GM12878 (cell line): ENCODE results near the gene ZNF385D. TPM values are rescaled to one million over a fixed set of nuclear protein-coding genes. Genes with fewer than 3 reads are reported as not detected.

Source experiments
- ATAC-seq: fragments of 200-7000 bp; cut with Tn5 transposase; 3 replicates; pipeline ENCODE4 v1.9.1; 2020; ENCODE audit warnings: mild to moderate bottlenecking, moderate library complexity
- BruUV-seq: library from RNA; stranded (reverse); fragments of 400-500 nt; replicated peaks from 2 replicates; lab custom pipeline; 2021; lab: Mats Ljungman, UMichigan
- CTCF ChIA-PET: fragments of 300-600 bp; sonication (Branson Sonifier 250); formaldehyde crosslinking; extraction: SDS; loops from one replicate; lab custom pipeline; 2021; ENCODE audit warnings: inconsistent platforms; lab: Yijun Ruan, JAX
- POLR2A ChIA-PET: fragments of 350-600 bp; formaldehyde crosslinking; extraction: SDS; loops from one replicate; lab custom pipeline; 2021; ENCODE audit warnings: inconsistent platforms; lab: Charles Lee
- RAD21 ChIA-PET: fragments of 300-600 bp; sonication (Branson Sonifier 250); formaldehyde crosslinking; loops from one replicate; lab custom pipeline; 2023; ENCODE audit warnings: antibody characterized with exemption; ENCODE audit not compliant: unreplicated experiment; lab: Charles Lee
- SMC1A ChIA-PET: fragments of 300-600 bp; sonication (Branson Sonifier 250); formaldehyde crosslinking; loops from one replicate; lab custom pipeline; 2023; ENCODE audit not compliant: unreplicated experiment, uncharacterized antibody; lab: Charles Lee
- DNase-seq: peaks from one replicate; pipeline ENCODE4 v3.0.0-alpha.2; 2011; ENCODE audit warnings: low read depth, low spot score
- FAIRE-seq: peaks from 3 replicates; lab custom pipeline; 2011; peaks lifted over from hg19 to GRCh38; lab: Jason Lieb, UNC
- H2AFZ ChIP-seq: 2 replicates; pipeline ENCODE4 v1.6.0; 2011; ENCODE audit warnings: low read depth, low read length, control low read depth; ENCODE audit not compliant: control insufficient read depth
- H3K27ac ChIP-seq: 2 replicates; pipeline ENCODE4 v1.5.1; 2011; ENCODE audit warnings: control low read depth; ENCODE audit not compliant: control insufficient read depth, insufficient read depth
- H3K27me3 ChIP-seq, 2 experiments: replicated peaks in 1 of 2; 2 replicates each; pipeline versions ENCODE4 v1.6.0 to v1.6.1; 2011; ENCODE audit warnings: low read length in 1 of 2; ENCODE audit not compliant: control insufficient read depth in 2 of 2, insufficient read depth in 2 of 2
- H3K36me3 ChIP-seq, 2 experiments: 2 replicates each; pipeline ENCODE4 v1.5.1; 2011; ENCODE audit warnings: low read length in 1 of 2; ENCODE audit not compliant: control insufficient read depth in 2 of 2, insufficient read depth in 2 of 2
- H3K4me1 ChIP-seq: 2 replicates; pipeline ENCODE4 v1.6.1; 2011; ENCODE audit warnings: mild to moderate bottlenecking, low read length, moderate library complexity, mixed read lengths; ENCODE audit not compliant: control insufficient read depth, insufficient read depth
- H3K4me2 ChIP-seq: 2 replicates; pipeline ENCODE4 v1.6.0; 2011; ENCODE audit warnings: control low read depth; ENCODE audit not compliant: control insufficient read depth, insufficient read depth
- H3K4me3 ChIP-seq: fragments of 200-600 bp; sonication (generic); 2 replicates; pipeline ENCODE4 v1.5.1; 2016
- H3K79me2 ChIP-seq: 2 replicates; pipeline ENCODE4 v1.6.0; 2011; ENCODE audit warnings: low read length; ENCODE audit not compliant: control insufficient read depth, insufficient read depth
- H3K9ac ChIP-seq: 2 replicates; pipeline ENCODE4 v1.8.0; 2011; ENCODE audit warnings: low read length, control low read depth, mixed read lengths; ENCODE audit not compliant: control insufficient read depth, insufficient read depth
- H3K9me3 ChIP-seq: replicated peaks from 3 replicates; pipeline ENCODE4 v1.5.1; 2011; ENCODE audit warnings: mild to moderate bottlenecking, low read length; ENCODE audit not compliant: control insufficient read depth, insufficient read depth
- H4K20me1 ChIP-seq: 2 replicates; pipeline ENCODE4 v1.6.0; 2011; ENCODE audit not compliant: control insufficient read depth, insufficient read depth
- BCL3 ChIP-seq: IDR thresholded peaks from 2 replicates; pipeline ENCODE4 v1.6.1; 2011; ENCODE audit warnings: borderline replicate concordance, low read depth, mild to moderate bottlenecking, moderate library complexity, low read length; ENCODE audit not compliant: insufficient read depth, poor library complexity, severe bottlenecking
- BMI1 ChIP-seq: fragments of 450-650 bp; IDR thresholded peaks from 2 replicates; pipeline ENCODE4 v1.6.1; 2016; ENCODE audit warnings: mild to moderate bottlenecking, moderate library complexity, borderline replicate concordance
- CBX5 ChIP-seq: sonication (generic); IDR thresholded peaks from 2 replicates; pipeline ENCODE4 v1.6.1; 2016; ENCODE audit warnings: low read depth, moderate library complexity, mild to moderate bottlenecking, inconsistent platforms
- CHD1 ChIP-seq: IDR thresholded peaks from 2 replicates; pipeline ENCODE4 v1.6.1; 2012; ENCODE audit warnings: low read depth, low read length, improper control_type of control experiment
- CHD4 ChIP-seq: fragments of 200-600 bp; sonication (generic); IDR thresholded peaks from 2 replicates; pipeline ENCODE4 v1.6.1; 2016; ENCODE audit warnings: mild to moderate bottlenecking
- CREB1 ChIP-seq: IDR thresholded peaks from 2 replicates; pipeline ENCODE4 v1.6.1; 2012; ENCODE audit warnings: low read depth, mild to moderate bottlenecking, inconsistent platforms
- E4F1 ChIP-seq: fragments of 450-650 bp; IDR thresholded peaks from 2 replicates; pipeline ENCODE4 v1.6.1; 2018; ENCODE audit warnings: borderline replicate concordance, mild to moderate bottlenecking; ENCODE audit not compliant: partially characterized antibody
- KLF5 ChIP-seq: fragments of 450-650 bp; IDR thresholded peaks from 2 replicates; pipeline ENCODE4 v1.6.1; 2014; ENCODE audit warnings: mild to moderate bottlenecking; ENCODE audit not compliant: partially characterized antibody
- NR2F1 ChIP-seq: fragments of 450-650 bp; conservative IDR thresholded peaks from 2 replicates; pipeline ENCODE4 v1.6.1; 2017; ENCODE audit warnings: mild to moderate bottlenecking
- TAF1 ChIP-seq: IDR thresholded peaks from 2 replicates; pipeline ENCODE4 v1.6.1; 2011; ENCODE audit warnings: mild to moderate bottlenecking, low read depth, low read length, borderline replicate concordance
- TCF7 ChIP-seq: IDR thresholded peaks from 2 replicates; pipeline ENCODE4 v1.6.1; 2014; ENCODE audit warnings: antibody characterized with exemption, borderline replicate concordance
- ZNF622 ChIP-seq: fragments of 450-650 bp; IDR thresholded peaks from 2 replicates; pipeline ENCODE4 v1.6.1; 2017; ENCODE audit warnings: mild to moderate bottlenecking, inconsistent platforms
- WGBS: methylation state at CpG from one replicate; pipeline ENCODE4 v1.1.6; 2016; ENCODE audit warnings: low lambda C conversion rate; ENCODE audit not compliant: insufficient replicate concordance, insufficient coverage; ENCODE audit errors: missing lambda C conversion rate; 5-methylcytosine and 5-hydroxymethylcytosine counted together
- in situ Hi-C: fragments of 300-500 bp; cut with MboI; formaldehyde crosslinking; loops from 9 replicates; pipeline ENCODE4 v1.14.3; 2018; ENCODE audit warnings: mixed read lengths
- intact Hi-C: fragments of 100-400 bp; cut with micrococcal nuclease; formaldehyde crosslinking; loops from one replicate; pipeline ENCODE4 v1.14.2; 2022; ENCODE audit not compliant: unreplicated experiment
- polyA plus RNA-seq, 11 experiments: library from polyadenylated mRNA; depleted of rRNA in 4 of 11; unstranded in 6 of 11; stranded (reverse) in 5 of 11; fragments of >200 nt; fragmentation: Nextera tagmentation in 4 of 11; fragmentation: Illumina TruSeq in 1 of 11; extraction: Ambion mirVana in 4 of 11; extraction: Trizol in 1 of 11; gene quantifications; 1 replicate in 1 of 11; 2 replicates in 10 of 11; pipeline versions ENCODE4 v1.2.1 to v1.2.3, GENCODE V29; 2011 to 2016; ENCODE audit warnings: inconsistent platforms in 2 of 11, missing spikeins in 2 of 11, low read depth in 1 of 11
- total RNA-seq, 4 experiments: library from RNA; depleted of rRNA in 3 of 4; stranded (reverse); fragments of >200 nt in 3 of 4; fragmentation: Illumina TruSeq in 1 of 4; extraction: Trizol in 1 of 4; gene quantifications; 2 replicates each; pipeline versions ENCODE4 v1.2.1 to v1.2.3, GENCODE V29; 2013 to 2021
- TF ChIP-seq, protein P1 (sequence below): fragments of 450-650 bp; IDR thresholded peaks from 2 replicates; pipeline ENCODE4 v1.6.1; 2016; ENCODE audit warnings: mild to moderate bottlenecking

ZNF385D gene
- total and polyA plus RNA-seq, 10 of the 15 experiments (the other 5 are each of a cell fraction or from before 2014, with no cell fraction given) = 0.01 to 0.62 (median 0.18) TPM; not detected in 5

DNA sequence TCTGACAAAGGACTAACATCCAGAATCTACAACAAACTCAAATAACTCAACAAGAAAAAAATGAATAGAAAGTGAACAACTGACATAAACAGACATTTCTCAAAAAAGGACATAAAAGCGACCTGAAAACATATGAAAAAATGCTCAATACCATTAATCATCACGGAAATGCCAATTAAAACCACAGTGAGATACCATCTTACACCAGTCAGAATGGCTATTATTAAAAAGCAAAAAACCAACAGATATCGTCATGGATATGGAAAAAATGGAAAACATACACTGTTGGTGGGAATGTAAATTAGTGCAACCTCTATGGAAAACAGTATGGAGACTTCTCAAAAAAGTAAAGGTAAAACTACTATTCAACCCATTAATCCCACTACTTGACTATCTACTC, 53.3 kb downstream of the ZNF385D start:
- ChIA-PET POLR2A (no interaction called here), SMC1A (no interaction called here), CTCF (no interaction called here), RAD21 (no interaction called here)
- intact Hi-C loops (no loop called here), in situ Hi-C loops (no loop called here)
- Histone ChIP-seq H3K79me2 (no peaks in the 10 kb centered on the region), H3K27ac (no peak overlapping the region), H3K9me3 (no peaks in the 10 kb centered on the region), H3K9ac (no peak overlapping the region), H3K4me2 (no peak overlapping the region), H4K20me1 (no peaks in the 10 kb centered on the region), H3K27me3 (no peaks in the 10 kb centered on the region), H3K4me3 (no peak overlapping the region), H3K36me3 (no peaks in the 10 kb centered on the region), H3K4me1 (no peaks in the 10 kb centered on the region), H2AFZ (no peak overlapping the region)
- 9% methylated on average over 3 of the region's 3 CpGs for WGBS
- no TSS peak for BruUV-seq
- FAIRE-seq (no peak), DNase-seq (no peak), ATAC-seq (no peak)
- TF ChIP-seq E4F1 (no peak), CHD4 (no peak), KLF5 (no peak), ZNF622 (no peak), CHD1 (no peak)

DNA sequence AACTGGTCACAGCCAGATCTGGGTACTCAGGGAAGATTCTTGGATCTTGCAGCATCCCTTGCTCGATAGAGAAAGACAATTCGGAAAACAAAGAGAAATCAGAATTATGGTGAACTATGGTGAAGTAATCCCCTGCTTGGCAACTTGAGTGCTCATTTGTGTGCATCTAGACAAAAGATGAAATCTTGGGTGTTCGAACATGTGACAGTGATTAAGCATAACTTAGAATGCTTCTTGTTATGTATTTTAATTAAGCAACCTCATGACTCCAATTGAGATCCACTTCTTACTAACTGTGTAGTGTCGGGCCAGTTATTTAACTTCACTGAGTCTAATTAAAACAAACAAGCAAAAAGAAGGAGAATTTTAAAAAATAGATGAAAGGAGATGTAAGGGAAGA, 56.5 kb downstream of the ZNF385D start:
- no peak for DNase-seq
- H3K27ac ChIP-seq = no peak overlapping the region
- RAD21 ChIA-PET = no interaction called here
- no peak overlapping the region for H2AFZ ChIP-seq
- H3K27me3 ChIP-seq = no peaks in the 10 kb centered on the region
- H3K4me3 ChIP-seq = no peak overlapping the region
- ATAC-seq = no peak
- H3K36me3 ChIP-seq = no peaks in the 10 kb centered on the region
- no TSS peak for BruUV-seq
- CTCF ChIA-PET = no interaction called here
- no peak for FAIRE-seq
- SMC1A ChIA-PET = no interaction called here
- H3K4me1 ChIP-seq = no peaks in the 10 kb centered on the region
- H3K9ac ChIP-seq = no peak overlapping the region
- H3K4me2 ChIP-seq = no peak overlapping the region
- no peaks in the 10 kb centered on the region for H4K20me1 ChIP-seq
- H3K9me3 ChIP-seq = no peaks in the 10 kb centered on the region
- no peaks in the 10 kb centered on the region for H3K79me2 ChIP-seq
- in situ Hi-C loops = no loop called here
- intact Hi-C loops = no loop called here
- WGBS = 9% methylated on average over 4 of the region's 4 CpGs
- POLR2A ChIA-PET = no interaction called here
- TF ChIP-seq BCL3 = no peak
- no peak for TF ChIP-seq NR2F1
- no peak for TF ChIP-seq BMI1
- TF ChIP-seq CBX5 = no peak
- TF ChIP-seq, protein P1, sequence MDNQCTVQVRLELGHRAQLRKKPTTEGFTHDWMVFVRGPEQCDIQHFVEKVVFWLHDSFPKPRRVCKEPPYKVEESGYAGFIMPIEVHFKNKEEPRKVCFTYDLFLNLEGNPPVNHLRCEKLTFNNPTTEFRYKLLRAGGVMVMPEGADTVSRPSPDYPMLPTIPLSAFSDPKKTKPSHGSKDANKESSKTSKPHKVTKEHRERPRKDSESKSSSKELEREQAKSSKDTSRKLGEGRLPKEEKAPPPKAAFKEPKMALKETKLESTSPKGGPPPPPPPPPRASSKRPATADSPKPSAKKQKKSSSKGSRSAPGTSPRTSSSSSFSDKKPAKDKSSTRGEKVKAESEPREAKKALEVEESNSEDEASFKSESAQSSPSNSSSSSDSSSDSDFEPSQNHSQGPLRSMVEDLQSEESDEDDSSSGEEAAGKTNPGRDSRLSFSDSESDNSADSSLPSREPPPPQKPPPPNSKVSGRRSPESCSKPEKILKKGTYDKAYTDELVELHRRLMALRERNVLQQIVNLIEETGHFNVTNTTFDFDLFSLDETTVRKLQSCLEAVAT = no peak
- TF ChIP-seq TCF7 = no peak
- TF ChIP-seq CREB1 = no peak
- TF ChIP-seq TAF1 = no peak
